Hematopoietic multipotent progenitor cell (in vitro differentiated cells): ENCODE data around the gene IFITM10. TPM values are rescaled to one million over a fixed set of nuclear protein-coding genes. Genes with fewer than 3 reads are reported as not detected.

Source experiments
- total RNA-seq: library from RNA; depleted of rRNA; stranded (reverse); fragments of >200 nt; gene quantifications from one replicate; pipeline ENCODE4 v1.2.3, GENCODE V29; 2012

The IFITM10 gene
- total RNA-seq, 1 donor = 1.1 TPM

Other genes starting within 250 kb of the IFITM10 start
- gene DUSP8, start 178.3 kb downstream of the IFITM10 start, total RNA-seq = 1.1 TPM
- gene KRTAP5-1, start 165.3 kb downstream of the IFITM10 start, total RNA-seq = not detected
- gene KRTAP5-2, start 152.3 kb downstream of the IFITM10 start, total RNA-seq = not detected
- gene KRTAP5-3, start 142.1 kb downstream of the IFITM10 start, total RNA-seq = not detected
- not detected for gene KRTAP5-4, start 128.5 kb downstream of the IFITM10 start, total RNA-seq
- not detected for gene KRTAP5-5, start 120.8 kb downstream of the IFITM10 start, total RNA-seq
- gene KRTAP5-6, start 53.4 kb downstream of the IFITM10 start, total RNA-seq = not detected
- gene CTSD, start 13.3 kb upstream of the IFITM10 start, total RNA-seq = 259 TPM
- not detected for gene SYT8, start 84.4 kb upstream of the IFITM10 start, total RNA-seq
- gene TNNI2, start 88.4 kb upstream of the IFITM10 start, total RNA-seq = 1.3 TPM
- 79.4 TPM for gene LSP1, start 102.5 kb upstream of the IFITM10 start, total RNA-seq
- 0.54 TPM for gene PRR33, start 141.3 kb upstream of the IFITM10 start, total RNA-seq
- 3.2 TPM for gene TNNT3, start 169.1 kb upstream of the IFITM10 start, total RNA-seq
- gene MRPL23, start 196.7 kb upstream of the IFITM10 start, total RNA-seq = 206 TPM
- gene H19, start 247.2 kb upstream of the IFITM10 start, total RNA-seq = 2.7 TPM